Activated T-cell treated with anti-CD3 and anti-CD28 coated beads for 48 hours (primary cell): ENCODE results near the gene AP2A2.
A peak's percentile ranks its signal among the peaks of the same experiment; 100 is the strongest.

Experiments
- DNase-seq: peaks from one replicate; pipeline ENCODE4 v3.0.0-alpha.2; 2020; ENCODE audit warnings: low read depth

AP2A2 gene

GRCh38 chr11:898540-899190 lies 27.0 kb upstream of the AP2A2 start:
- DNase-seq: no peak

DNA sequence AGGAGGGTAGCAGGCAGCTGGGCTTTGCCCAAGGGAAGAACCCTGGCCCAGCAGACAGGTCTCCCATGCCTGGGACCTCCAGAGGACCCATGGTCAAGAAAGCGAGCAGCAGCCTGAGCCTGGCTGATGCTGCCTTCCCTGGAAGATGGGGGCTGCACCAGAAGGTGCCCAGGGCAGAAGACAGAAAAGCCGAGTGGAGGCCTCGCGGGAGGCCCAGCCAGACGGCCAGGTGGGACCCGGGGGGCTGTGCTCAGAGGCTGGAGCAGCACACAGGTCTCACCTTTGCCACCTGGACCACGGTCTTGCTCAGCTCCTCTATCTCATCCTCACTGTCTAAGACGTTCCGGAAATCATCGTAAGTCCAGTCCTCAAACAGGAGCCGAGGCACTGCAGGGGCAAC lies 25.9 kb upstream of the AP2A2 start:
- no peak for DNase-seq

- DNase-seq: no peak
These were observed 25.1 kb upstream of the AP2A2 start for GRCh38 chr11:900545-900944.

GRCh38 chr11:901452-902061 lies 24.1 kb upstream of the AP2A2 start:
- no peak for DNase-seq

DNA sequence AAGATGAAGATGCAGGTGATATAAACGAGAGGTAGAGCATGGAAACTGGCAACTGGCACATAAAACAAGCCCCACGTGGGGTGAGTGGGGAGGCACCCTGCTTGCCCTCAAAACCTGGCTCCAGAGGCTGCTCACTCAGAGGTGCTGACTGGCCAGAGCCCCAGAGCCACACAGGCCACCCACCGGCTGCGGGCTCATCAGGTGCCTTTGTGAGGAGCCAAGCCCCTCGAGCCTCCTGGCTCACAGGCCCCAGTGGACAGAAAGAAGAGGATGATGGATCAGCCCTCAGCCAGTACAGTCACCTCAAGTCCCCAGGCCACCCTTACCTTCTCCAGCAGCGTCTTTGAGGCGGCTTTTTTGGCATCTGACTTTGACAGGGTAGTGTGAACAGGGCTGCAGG lies 21.3 kb upstream of the AP2A2 start:
- no peak for DNase-seq

- DNase-seq: no peak
These were observed 19.7 kb upstream of the AP2A2 start for GRCh38 chr11:905952-906351.

DNA sequence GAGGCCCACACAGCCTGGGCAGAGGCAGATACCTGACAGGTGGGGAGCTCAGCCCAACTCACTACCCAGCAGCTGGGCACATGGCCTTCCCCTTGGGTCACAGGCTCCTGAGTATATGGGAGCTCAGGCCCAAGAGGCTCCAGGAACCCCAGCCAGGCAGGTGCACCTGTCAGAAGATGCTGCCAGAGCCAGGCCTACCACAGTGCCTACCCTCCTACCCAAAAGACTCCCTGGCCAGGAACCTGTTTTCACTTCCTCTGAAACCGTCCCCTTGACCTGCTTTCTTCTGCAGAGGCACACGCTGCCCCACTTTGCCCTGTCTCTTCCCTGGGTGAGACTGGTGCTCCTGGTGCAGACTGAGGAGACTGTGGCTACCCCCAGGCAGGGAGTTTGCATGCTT lies 18.0 kb upstream of the AP2A2 start:
- DNase-seq: no peak

DNA sequence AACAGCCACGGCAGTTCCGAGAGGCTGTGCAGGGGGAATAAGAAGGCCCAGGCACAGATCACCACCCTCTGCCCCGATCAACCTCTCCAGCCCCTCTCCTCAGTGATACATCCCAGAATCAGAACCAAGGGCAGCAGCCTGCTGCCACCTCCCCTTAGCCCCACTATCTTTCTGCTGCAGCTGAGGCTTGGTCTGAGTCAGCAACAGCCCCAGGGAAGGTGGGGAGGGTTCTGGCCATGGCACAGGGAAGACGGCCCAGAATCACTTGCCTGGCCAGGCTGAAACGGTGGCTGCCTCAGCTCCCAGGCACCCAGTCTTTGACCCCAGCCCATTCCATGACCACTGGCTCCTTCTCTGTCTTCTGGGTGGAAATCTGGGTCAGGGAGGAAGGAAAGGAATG lies 17.4 kb upstream of the AP2A2 start:
- DNase-seq: no peak

GRCh38 chr11:909406-909805 lies 16.3 kb upstream of the AP2A2 start:
- DNase-seq: no peak

DNA sequence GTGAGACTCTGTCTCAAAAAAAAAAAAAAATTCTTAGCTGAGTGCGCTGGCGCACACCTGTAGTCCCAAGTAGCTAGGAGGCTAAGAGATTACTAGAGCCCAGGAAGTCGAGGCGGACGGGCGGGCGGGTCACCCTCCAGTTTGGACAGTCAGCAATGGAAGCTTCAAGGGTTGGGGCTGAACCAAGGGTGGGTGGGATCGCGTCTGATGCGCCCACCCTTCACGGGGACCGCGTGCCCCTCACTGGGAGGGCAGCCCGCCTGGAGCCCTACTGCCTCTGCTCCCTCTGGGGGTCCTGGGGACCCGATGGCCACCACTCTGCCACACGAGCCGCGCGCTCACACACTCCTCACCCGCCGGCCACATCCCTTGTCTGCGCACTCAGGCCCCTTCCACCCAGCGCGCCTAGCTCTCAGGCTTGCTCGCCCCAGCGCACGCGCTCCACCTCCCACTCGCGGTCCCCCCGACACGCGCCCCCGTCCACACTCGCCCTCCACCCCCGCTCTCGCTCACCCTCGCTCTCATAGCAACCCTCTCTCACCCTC lies 15.6 kb upstream of the AP2A2 start:
- DNase-seq: no peak

GRCh38 chr11:910589-911030 lies 15.1 kb upstream of the AP2A2 start, which contains the start of gene CHID1:
CHID1 (minus strand) TSS chr11:910810; CDS start chr11:904816, 5,994 bp downstream.
- DNase-seq: peak; percentile 91

DNA sequence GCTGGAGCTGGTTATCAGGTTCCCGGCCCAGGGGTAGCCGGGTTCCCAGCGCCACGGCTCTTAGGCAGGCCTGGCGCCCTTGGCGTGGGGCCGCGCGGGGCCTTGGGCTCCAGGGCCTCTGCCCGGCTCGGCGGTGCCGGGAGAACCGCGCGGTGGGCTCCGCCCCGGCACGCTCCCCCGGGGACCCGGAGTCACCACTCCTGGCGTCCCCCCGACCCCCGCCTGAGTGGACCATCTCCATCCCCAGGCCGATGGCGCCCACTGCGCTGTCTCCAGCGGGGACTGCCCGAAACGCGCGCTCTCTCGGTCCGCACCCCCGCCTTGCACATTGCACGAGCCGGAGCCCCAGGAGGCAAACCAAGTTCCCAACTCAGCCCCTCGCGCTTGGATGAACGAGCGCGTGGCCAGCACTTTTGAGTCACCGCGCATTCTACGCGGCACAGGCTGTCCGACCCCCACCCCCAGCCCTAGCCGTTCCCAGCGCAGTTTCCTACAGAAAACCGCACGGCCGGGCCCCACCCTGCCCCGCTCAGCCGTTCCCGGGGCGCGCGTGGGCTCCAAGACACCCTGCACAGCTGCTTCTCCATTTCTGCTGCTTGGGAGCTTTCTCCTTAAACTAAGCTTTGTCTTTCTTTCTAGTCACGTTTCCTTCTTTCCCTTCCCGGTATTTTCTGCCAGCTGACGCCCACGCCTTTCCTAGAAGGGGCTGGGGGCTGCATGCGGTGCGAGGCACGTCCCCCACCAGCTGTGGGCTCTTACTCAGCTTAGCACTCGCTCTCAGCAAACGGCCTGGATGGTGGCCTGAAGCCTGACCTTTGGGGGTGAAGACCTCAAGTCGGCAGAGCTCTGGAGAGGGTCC lies 14.4 kb upstream of the AP2A2 start:
- no peak for DNase-seq

DNA sequence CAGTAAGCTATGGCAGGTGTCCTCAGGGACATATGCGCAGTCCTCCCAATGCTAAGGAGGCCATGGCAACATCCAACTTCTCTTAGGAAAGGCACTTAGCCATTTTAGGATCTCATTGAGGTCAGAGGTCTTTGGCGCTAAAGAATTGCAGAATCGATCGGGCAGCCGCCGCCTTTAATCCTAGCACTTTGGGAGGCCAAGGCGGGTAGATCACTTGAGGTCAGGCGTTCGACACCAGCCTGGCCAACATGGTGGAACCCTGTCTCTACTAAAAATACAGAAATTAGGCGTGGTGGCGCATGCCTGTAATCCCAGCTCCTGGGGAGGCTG lies 13.8 kb upstream of the AP2A2 start:
- DNase-seq: no peak

- no peak for DNase-seq
These were observed 13.4 kb upstream of the AP2A2 start for GRCh38 chr11:912266-912665.

GRCh38 chr11:913043-913442 lies 12.6 kb upstream of the AP2A2 start:
- no peak for DNase-seq

DNA sequence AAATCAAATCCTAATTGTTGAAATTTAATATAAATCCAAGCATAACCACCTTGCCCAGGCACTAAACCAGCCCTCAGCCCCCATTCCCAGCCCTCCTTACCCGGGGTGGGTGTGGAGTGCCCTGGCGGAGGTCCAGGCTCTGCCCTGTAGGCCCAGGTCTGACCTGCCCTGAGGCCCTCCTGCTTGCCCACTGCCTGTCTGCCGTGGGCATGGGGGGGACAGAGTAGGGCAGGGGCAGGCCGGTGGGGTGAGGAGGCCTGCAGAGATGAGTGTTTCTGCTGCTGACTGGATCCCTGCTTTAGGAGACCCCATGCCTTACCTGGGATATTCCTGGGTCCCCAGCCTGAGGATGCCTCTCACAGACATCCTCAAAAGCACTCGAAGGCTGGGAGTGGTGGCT lies 11.5 kb upstream of the AP2A2 start:
- no peak for DNase-seq

GRCh38 chr11:914747-915501 lies 10.7 kb upstream of the AP2A2 start:
- DNase-seq: no peak

GRCh38 chr11:917426-917825 lies 8.2 kb upstream of the AP2A2 start:
- no peak for DNase-seq

GRCh38 chr11:921921-922678 lies 3.6 kb upstream of the AP2A2 start:
- DNase-seq: no peak

- DNase-seq: no peak
These were observed 1.8 kb upstream of the AP2A2 start for GRCh38 chr11:923691-924405.
